IMR-90 (cell line): ENCODE measurements around the gene CLSTN3. TPM values are rescaled to one million over a fixed set of nuclear protein-coding genes. Genes with fewer than 3 reads are reported as not detected.

Source experiments
- ATAC-seq: fragments of 200-7000 bp; cut with Tn5 transposase; 2 replicates; pipeline ENCODE4 v1.9.1; 2020; ENCODE audit warnings: low read depth, mild to moderate bottlenecking, moderate library complexity
- BruUV-seq: library from RNA; stranded (reverse); fragments of 400-500 nt; replicated peaks from 2 replicates; lab custom pipeline; 2021; lab: Mats Ljungman, UMichigan
- CTCF ChIA-PET: fragments of 300-600 bp; formaldehyde crosslinking; extraction: SDS; loops from one replicate; lab custom pipeline; 2021; ENCODE audit warnings: antibody characterized with exemption; lab: Yijun Ruan, JAX
- POLR2A ChIA-PET: fragments of 300-600 bp; sonication (Branson Sonifier 250); formaldehyde crosslinking; loops from one replicate; lab custom pipeline; 2022; ENCODE audit warnings: antibody characterized with exemption; ENCODE audit not compliant: unreplicated experiment; lab: Charles Lee
- DNase-seq: peaks from one replicate; pipeline ENCODE4 v3.0.0; 2013
- H2AFZ ChIP-seq: replicated peaks from 2 replicates; pipeline ENCODE3; 2013; ENCODE audit warnings: low read length, mild to moderate bottlenecking; ENCODE audit not compliant: poor library complexity
- H2AK5ac ChIP-seq: 2 replicates; pipeline ENCODE4 v1.6.1; 2013; ENCODE audit warnings: low read depth, low read length, inconsistent platforms
- H2AK9ac ChIP-seq: replicated peaks from 2 replicates; pipeline ENCODE3; 2013; ENCODE audit warnings: mild to moderate bottlenecking, low read depth, low read length, moderate library complexity; ENCODE audit not compliant: poor library complexity
- H2BK120ac ChIP-seq: 2 replicates; pipeline ENCODE4 v1.6.1; 2013; ENCODE audit warnings: low read depth, low read length, inconsistent platforms
- H2BK15ac ChIP-seq: 3 replicates; pipeline ENCODE4 v1.6.1; 2013; ENCODE audit warnings: low read depth, low read length, inconsistent platforms
- H2BK20ac ChIP-seq: 2 replicates; pipeline ENCODE4 v1.6.1; 2013; ENCODE audit warnings: low read depth, mild to moderate bottlenecking, inconsistent platforms, low read length, moderate library complexity
- H2BK5ac ChIP-seq: 2 replicates; pipeline ENCODE4 v1.6.1; 2013; ENCODE audit warnings: mild to moderate bottlenecking, low read depth, low read length, inconsistent platforms; ENCODE audit not compliant: poor library complexity, severe bottlenecking
- H3K14ac ChIP-seq: replicated peaks from 2 replicates; pipeline ENCODE4 v1.6.1; 2013; ENCODE audit warnings: low read depth, low read length, inconsistent platforms
- H3K18ac ChIP-seq: 2 replicates; pipeline ENCODE4 v1.6.1; 2013; ENCODE audit warnings: low read depth, low read length, control low read depth
- H3K23ac ChIP-seq: 2 replicates; pipeline ENCODE4 v1.6.1; 2013; ENCODE audit warnings: low read depth, low read length, inconsistent platforms
- H3K27ac ChIP-seq: 2 replicates; pipeline ENCODE4 v1.5.1; 2013; ENCODE audit warnings: mild to moderate bottlenecking, control low read depth, low read length; ENCODE audit not compliant: insufficient read depth
- H3K27me3 ChIP-seq: 2 replicates; pipeline ENCODE4 v1.6.1; 2013; ENCODE audit warnings: low read length; ENCODE audit not compliant: control insufficient read depth, insufficient read depth
- H3K36me3 ChIP-seq: 2 replicates; pipeline ENCODE4 v1.6.1; 2013; ENCODE audit warnings: low read length, mixed read lengths; ENCODE audit not compliant: control insufficient read depth, insufficient read depth
- H3K4ac ChIP-seq: 2 replicates; pipeline ENCODE4 v1.6.1; 2013; ENCODE audit warnings: low read depth, low read length, inconsistent platforms
- H3K4me1 ChIP-seq: 2 replicates; pipeline ENCODE4 v1.6.1; 2013; ENCODE audit warnings: low read length, mixed read lengths; ENCODE audit not compliant: control insufficient read depth, insufficient read depth
- H3K4me2 ChIP-seq: 2 replicates; pipeline ENCODE4 v1.6.1; 2013; ENCODE audit warnings: low read depth, mild to moderate bottlenecking, control low read depth, low read length, moderate library complexity
- H3K4me3 ChIP-seq: 2 replicates; pipeline ENCODE4 v1.5.1; 2013; ENCODE audit warnings: low read depth, mild to moderate bottlenecking, control low read depth, low read length, moderate library complexity; ENCODE audit not compliant: insufficient read depth
- H3K56ac ChIP-seq: 2 replicates; pipeline ENCODE4 v1.6.1; 2013; ENCODE audit warnings: low read length, inconsistent platforms; ENCODE audit not compliant: insufficient read depth; ENCODE audit errors: extremely low read depth
- H3K79me1 ChIP-seq, 2 experiments: 2 replicates each; pipeline ENCODE4 v1.6.1; 2013; ENCODE audit warnings: low read length in 2 of 2, inconsistent platforms in 1 of 2, low read depth in 1 of 2
- H3K9ac ChIP-seq: 2 replicates; pipeline ENCODE4 v1.6.1; 2013; ENCODE audit warnings: low read depth, low read length, control low read depth
- H3K9me1 ChIP-seq: 2 replicates; pipeline ENCODE4 v1.6.1; 2013; ENCODE audit warnings: low read length, inconsistent platforms; ENCODE audit not compliant: insufficient read depth
- H3K9me3 ChIP-seq: 2 replicates; pipeline ENCODE4 v1.6.1; 2013; ENCODE audit warnings: low read length; ENCODE audit not compliant: control insufficient read depth, insufficient read depth
- H4K20me1 ChIP-seq: 2 replicates; pipeline ENCODE4 v1.6.1; 2013; ENCODE audit warnings: low read length, inconsistent platforms; ENCODE audit not compliant: insufficient read depth
- H4K5ac ChIP-seq: 2 replicates; pipeline ENCODE4 v1.6.1; 2013; ENCODE audit warnings: mild to moderate bottlenecking, low read depth, low read length, control low read depth
- H4K8ac ChIP-seq, 2 experiments: 2 replicates each; pipeline ENCODE4 v1.6.1; 2013; ENCODE audit warnings: low read depth in 2 of 2, low read length in 2 of 2, control low read depth in 1 of 2, inconsistent platforms in 1 of 2
- H4K91ac ChIP-seq: 2 replicates; pipeline ENCODE4 v1.6.1; 2013; ENCODE audit warnings: low read depth, low read length, inconsistent platforms; ENCODE audit not compliant: insufficient read depth
- BHLHE40 ChIP-seq: fragments of 150-350 bp; IDR thresholded peaks from 2 replicates; pipeline ENCODE4 v1.6.1; 2016; ENCODE audit warnings: mild to moderate bottlenecking, low read depth, low read length
- CEBPB ChIP-seq: IDR thresholded peaks from 2 replicates; pipeline ENCODE4 v1.6.1; 2012; ENCODE audit warnings: low read depth, low read length, improper control_type of control experiment
- CHD1 ChIP-seq: IDR thresholded peaks from 2 replicates; pipeline ENCODE4 v1.6.1; 2012; ENCODE audit warnings: low read depth, low read length, improper control_type of control experiment
- CTCF ChIP-seq: conservative IDR thresholded peaks from 2 replicates; pipeline ENCODE4 v1.5.1; 2012; ENCODE audit warnings: mild to moderate bottlenecking, low read depth, low read length, improper control_type of control experiment
- ELK1 ChIP-seq: fragments of 150-350 bp; IDR thresholded peaks from 2 replicates; pipeline ENCODE4 v1.6.1; 2016; ENCODE audit warnings: low read depth, mild to moderate bottlenecking, low read length, moderate library complexity, borderline replicate concordance
- FOS ChIP-seq: fragments of 150-350 bp; IDR thresholded peaks from 2 replicates; pipeline ENCODE4 v1.6.1; 2016; ENCODE audit warnings: low read depth, low read length
- MAFK ChIP-seq: IDR thresholded peaks from 2 replicates; pipeline ENCODE4 v1.6.1; 2012; ENCODE audit warnings: low read depth, low read length, improper control_type of control experiment
- MAZ ChIP-seq: IDR thresholded peaks from 2 replicates; pipeline ENCODE4 v1.6.1; 2012; ENCODE audit warnings: low read depth, mild to moderate bottlenecking, low read length, improper control_type of control experiment, moderate library complexity, borderline replicate concordance
- MXI1 ChIP-seq: IDR thresholded peaks from 2 replicates; pipeline ENCODE4 v1.6.1; 2012; ENCODE audit warnings: low read depth, mild to moderate bottlenecking, low read length, moderate library complexity, borderline replicate concordance
- NFE2L2 ChIP-seq: fragments of 150-350 bp; IDR thresholded peaks from 2 replicates; pipeline ENCODE4 v1.6.1; 2016; ENCODE audit warnings: low read depth, mild to moderate bottlenecking, low read length
- POLR2A ChIP-seq: IDR thresholded peaks from 2 replicates; pipeline ENCODE4 v1.6.1; 2012; ENCODE audit warnings: mild to moderate bottlenecking, low read depth, low read length
- RAD21 ChIP-seq: IDR thresholded peaks from 2 replicates; pipeline ENCODE4 v1.6.1; 2012; ENCODE audit warnings: low read length, improper control_type of control experiment
- RCOR1 ChIP-seq: IDR thresholded peaks from 2 replicates; pipeline ENCODE4 v1.6.1; 2012; ENCODE audit warnings: mild to moderate bottlenecking, low read length, improper control_type of control experiment; ENCODE audit not compliant: insufficient replicate concordance
- RFX5 ChIP-seq: IDR thresholded peaks from 2 replicates; pipeline ENCODE4 v1.8.0; 2012; ENCODE audit warnings: low read depth, mild to moderate bottlenecking, low read length, moderate library complexity
- SMC3 ChIP-seq: fragments of 150-350 bp; IDR thresholded peaks from 2 replicates; pipeline ENCODE4 v1.6.1; 2016; ENCODE audit warnings: low read depth, mild to moderate bottlenecking, antibody characterized with exemption, low read length, moderate library complexity
- USF2 ChIP-seq: fragments of 150-350 bp; IDR thresholded peaks from 2 replicates; pipeline ENCODE4 v1.6.1; 2017; ENCODE audit warnings: mild to moderate bottlenecking, antibody characterized with exemption, low read length, low read depth
- WGBS, 2 experiments: methylation state at CpG; one replicate each; pipeline versions ENCODE4 v1.1.5 to v1.1.7; 2013; ENCODE audit warnings: missing lambda C conversion rate in 2 of 2; ENCODE audit not compliant: insufficient read length in 1 of 2; ENCODE audit errors: extremely low coverage in 2 of 2; 5-methylcytosine and 5-hydroxymethylcytosine counted together
- dilution Hi-C: fragments of 300-500 bp; cut with HindIII; formaldehyde crosslinking; loops from one replicate; pipeline ENCODE4 v1.14.3; 2018; ENCODE audit warnings: low sequenced_read_pairs; ENCODE audit not compliant: unreplicated experiment
- in situ Hi-C: fragments of 300-500 bp; cut with MboI; formaldehyde crosslinking; loops from 3 replicates; pipeline ENCODE4 v1.14.3; 2019; ENCODE audit warnings: low sequenced_read_pairs, inconsistent platforms, mixed read lengths
- intact Hi-C: fragments of 100-400 bp; cut with micrococcal nuclease; formaldehyde crosslinking; loops from 2 replicates; pipeline ENCODE4 v1.10.0; 2022
- polyA plus RNA-seq, 3 experiments: library from polyadenylated mRNA; depleted of rRNA; stranded (reverse); fragments of >200 nt; gene quantifications; 2 replicates each; pipeline ENCODE4 v1.2.3, GENCODE V29; 2012; ENCODE audit warnings: low replicate concordance in 1 of 3
- total RNA-seq: library from RNA; depleted of rRNA; stranded (reverse); fragments of >200 nt; gene quantifications from 2 replicates; pipeline ENCODE4 v1.2.3, GENCODE V29; 2012

Gene CLSTN3
- total and polyA plus RNA-seq, 2 of the 4 experiments (the other 2 are of a cell fraction): 4.1 to 16.4 TPM

GRCh38 chr12:7157391-7157790, 27.2 kb downstream of the CLSTN3 start:
- no peak overlapping the region for H2AK5ac ChIP-seq
- no peak overlapping the region for H2BK15ac ChIP-seq
- peaks cover 18% of the 10 kb centered on the region for H3K36me3 ChIP-seq
- H3K56ac ChIP-seq: no peak overlapping the region
- H3K9me1 ChIP-seq: no peaks in the 10 kb centered on the region
- H3K27ac ChIP-seq: no peak overlapping the region
- no peak overlapping the region for H3K9ac ChIP-seq
- intact Hi-C loops: no loop called here
- 91% methylated on average over 12 of the region's 17 CpGs; no CpG with 5 or more reads in 1 of the 2 experiments for WGBS, 2 experiments
- H2BK5ac ChIP-seq: no peak overlapping the region
- ATAC-seq (no peak), DNase-seq (no peak)
- H4K5ac ChIP-seq: no peak overlapping the region
- no peaks in the 10 kb centered on the region for H3K4me1 ChIP-seq
- dilution Hi-C loops: no loop called here
- H3K27me3 ChIP-seq: peaks cover 3% of the 10 kb centered on the region; the same call in 1 of the 2 replicates
- H3K4me2 ChIP-seq: no peak overlapping the region
- H3K4me3 ChIP-seq: no peak overlapping the region
- H4K8ac ChIP-seq: no peak overlapping the region
- in situ Hi-C loops: no loop called here
- H3K9me3 ChIP-seq: no peaks in the 10 kb centered on the region
- no peak overlapping the region for H3K14ac ChIP-seq
- no peak for TF ChIP-seq SMC3
- TF ChIP-seq MXI1: no peak
- TF ChIP-seq FOS: no peak
- TF ChIP-seq CHD1: no peak
- no peak for TF ChIP-seq CTCF
- TF ChIP-seq MAZ: no peak
- TF ChIP-seq NFE2L2: no peak
- no peak for TF ChIP-seq BHLHE40
- TF ChIP-seq ELK1: no peak
- TF ChIP-seq USF2: no peak
- no peak for TF ChIP-seq CEBPB
- no peak for TF ChIP-seq RFX5
- TF ChIP-seq RAD21: no peak
- no peak for TF ChIP-seq MAFK
- TF ChIP-seq POLR2A: no peak
- TF ChIP-seq RCOR1: no peak
- no peak overlapping the region for H2BK20ac ChIP-seq
- no TSS peak for BruUV-seq
- H2AFZ ChIP-seq: no peak overlapping the region
- H3K23ac ChIP-seq: no peak overlapping the region
- H2BK120ac ChIP-seq: no peak overlapping the region
- H3K79me1 ChIP-seq: no peaks in the 10 kb centered on the region
- H3K4ac ChIP-seq: no peak overlapping the region
- ChIA-PET CTCF (no interaction called here), POLR2A (no interaction called here)
- no peak overlapping the region for H2AK9ac ChIP-seq
- no peak overlapping the region for H4K91ac ChIP-seq
- H3K18ac ChIP-seq: no peak overlapping the region
- H4K20me1 ChIP-seq: no peaks in the 10 kb centered on the region; the same call in 1 of the 2 replicates
